NCI-H82 treated with DMSO at 0.1 percent for 48 hours (cell line): ENCODE measurements around the gene F11.
"Not testable (repeated sequence)": the region's sequence is repeated elsewhere in the genome, so short reads cannot be mapped to it uniquely, and the experiment has no call there.

Experiments
- DNase-seq: peaks from one replicate; lab custom pipeline; 2025; ENCODE audit not compliant: unreplicated experiment; lab: John Stamatoyannopoulos, UW

Gene F11

DNA sequence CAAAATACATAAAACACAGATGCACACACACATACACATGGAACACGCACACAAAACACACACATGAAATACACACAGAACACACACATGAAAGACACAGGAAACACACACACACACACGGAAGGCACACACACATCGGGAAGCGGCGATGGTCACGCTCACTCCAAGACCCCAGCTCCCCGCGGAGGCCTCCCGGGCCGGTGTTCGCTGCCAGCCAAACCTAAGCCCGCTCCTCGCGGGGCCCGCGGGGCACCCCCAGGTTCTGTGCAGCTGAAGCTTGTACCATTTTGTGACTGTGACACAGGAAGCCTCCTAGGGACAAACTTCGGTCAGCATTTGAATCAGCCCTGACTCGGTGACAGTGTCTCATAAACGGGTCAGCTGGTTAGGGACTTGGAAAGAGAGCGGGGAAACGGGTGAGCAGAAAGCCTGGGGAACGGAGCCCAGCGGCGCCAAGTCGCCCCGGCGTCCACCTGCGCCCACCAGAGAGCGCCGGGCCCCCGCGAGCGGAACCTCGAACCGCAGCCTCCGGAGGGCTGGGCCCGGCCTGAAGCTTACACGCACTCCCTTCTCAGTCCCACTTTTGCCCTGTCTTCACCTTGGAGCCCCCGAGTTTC, 32.1 kb downstream of the F11 start:
- DNase-seq: no peak

DNA sequence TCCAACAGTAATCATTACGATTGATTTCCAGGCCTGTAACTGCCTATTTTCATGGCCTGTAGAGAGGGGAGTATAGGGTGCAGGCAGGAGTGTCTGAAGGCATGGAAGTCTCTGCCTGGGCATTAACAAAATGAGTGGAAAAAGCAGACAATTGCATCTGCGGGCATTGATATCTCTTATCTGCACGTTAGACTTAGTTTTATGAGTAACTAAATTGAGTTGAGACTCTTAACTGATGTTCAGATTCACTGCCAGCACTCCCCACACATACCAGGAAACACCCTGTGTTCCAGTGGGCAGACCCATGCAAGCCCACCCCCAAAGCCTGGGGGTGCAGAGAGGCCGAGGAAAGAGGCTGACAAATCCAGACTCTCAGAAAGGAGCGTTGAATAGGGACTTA, 33.3 kb downstream of the F11 start:
- DNase-seq: no peak

DNA sequence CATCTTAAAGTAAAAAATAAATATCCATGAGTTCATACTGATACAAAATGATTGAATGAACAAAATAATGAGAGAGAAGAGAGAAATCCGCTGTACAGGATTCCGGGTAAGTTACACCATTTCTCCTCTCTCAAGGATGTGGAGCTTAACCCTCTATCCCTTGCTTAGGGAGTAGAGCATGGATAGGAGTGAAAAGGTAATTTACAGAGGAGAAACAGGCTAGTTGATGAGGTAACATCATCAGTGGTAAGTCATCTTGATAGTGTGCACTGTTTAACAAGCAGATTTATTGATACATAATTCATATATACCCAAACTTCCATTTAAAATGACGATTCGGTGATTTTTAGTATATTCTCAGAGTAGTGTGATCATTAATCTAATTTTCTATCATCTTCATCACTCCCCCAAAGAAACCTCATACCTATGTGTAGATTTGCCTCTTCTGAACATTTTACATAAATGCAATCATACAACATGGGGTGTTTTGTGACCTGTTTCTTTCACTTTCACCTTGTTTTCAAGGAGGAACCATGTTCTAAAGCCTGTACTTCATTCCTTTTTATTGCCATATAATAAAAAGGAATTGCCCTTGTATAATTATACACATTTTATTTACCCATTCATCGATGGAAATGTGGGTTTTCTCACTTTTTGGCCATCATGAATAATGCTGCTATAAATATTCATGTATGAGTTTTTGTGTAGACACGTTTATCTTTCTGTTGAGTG, 34.8 kb downstream of the F11 start:
- DNase-seq: no peak

DNA sequence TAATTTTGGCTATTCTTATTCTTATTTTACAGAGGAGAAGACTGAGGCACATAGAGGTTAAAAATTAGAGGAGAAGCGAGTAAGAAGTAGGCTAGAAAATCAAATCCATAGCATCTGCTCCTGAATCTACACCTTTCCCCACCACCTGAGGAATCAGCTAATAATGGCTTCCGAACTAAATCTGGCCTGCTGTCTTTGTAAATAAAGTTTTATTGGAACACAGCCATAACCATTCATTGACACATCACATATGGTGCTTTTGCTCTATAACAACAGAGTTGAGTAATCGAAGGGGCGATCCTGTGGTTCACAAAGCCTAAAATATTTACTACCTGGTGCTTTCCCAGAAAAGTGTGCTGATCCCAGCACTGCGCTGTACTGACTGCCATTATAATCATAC, 38.2 kb downstream of the F11 start:
- no peak for DNase-seq

DNA sequence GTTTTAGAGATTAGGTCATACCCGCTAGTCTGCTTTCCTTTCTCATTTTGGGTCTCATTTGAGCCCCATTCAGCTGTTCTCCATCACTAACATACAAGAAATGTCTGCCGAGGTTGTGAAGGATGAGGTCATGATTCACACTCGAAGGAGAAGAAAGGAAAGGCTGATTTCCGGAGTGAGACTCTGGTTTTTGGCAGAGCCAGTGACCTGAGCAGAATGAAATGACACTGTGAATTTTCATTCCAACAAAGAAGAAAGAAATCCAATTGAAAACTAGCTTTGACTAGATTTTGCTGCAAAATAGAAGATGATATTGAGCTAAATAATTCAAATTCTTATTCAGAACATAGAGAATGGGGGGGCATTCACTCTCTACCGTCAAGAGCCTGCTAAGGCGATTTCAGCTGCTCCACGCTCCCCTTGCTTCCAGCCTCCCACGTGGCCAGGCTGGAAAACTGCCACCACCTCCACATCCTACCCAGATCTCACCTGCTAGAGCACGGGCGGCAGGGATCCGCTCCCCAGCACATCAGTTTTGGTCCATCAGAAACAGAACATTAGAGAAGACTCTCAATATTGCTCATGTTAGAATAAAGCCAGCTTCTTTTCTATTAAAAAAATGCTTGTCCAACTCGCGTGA, 39.0 kb downstream of the F11 start:
- DNase-seq: no peak

DNA sequence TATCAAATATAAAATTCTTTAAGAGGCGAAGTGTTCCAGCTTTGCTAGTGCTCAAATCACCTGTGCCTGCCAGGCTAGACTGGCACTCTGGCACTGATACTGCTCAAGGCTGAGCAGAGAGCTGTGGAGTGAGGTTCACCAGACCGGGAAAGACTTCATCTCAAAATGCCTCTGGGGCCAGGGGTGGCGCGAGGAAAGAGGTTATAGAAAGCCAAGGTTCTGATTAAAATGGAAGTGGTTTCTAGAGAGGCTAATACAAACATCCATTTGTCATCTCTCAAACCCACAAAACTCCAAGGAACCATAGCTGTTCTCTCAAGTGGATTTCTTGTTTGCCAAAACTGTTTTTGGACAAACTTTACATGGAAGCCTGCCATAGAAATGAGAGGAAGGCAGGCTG, 41.5 kb downstream of the F11 start:
- no peak for DNase-seq

DNA sequence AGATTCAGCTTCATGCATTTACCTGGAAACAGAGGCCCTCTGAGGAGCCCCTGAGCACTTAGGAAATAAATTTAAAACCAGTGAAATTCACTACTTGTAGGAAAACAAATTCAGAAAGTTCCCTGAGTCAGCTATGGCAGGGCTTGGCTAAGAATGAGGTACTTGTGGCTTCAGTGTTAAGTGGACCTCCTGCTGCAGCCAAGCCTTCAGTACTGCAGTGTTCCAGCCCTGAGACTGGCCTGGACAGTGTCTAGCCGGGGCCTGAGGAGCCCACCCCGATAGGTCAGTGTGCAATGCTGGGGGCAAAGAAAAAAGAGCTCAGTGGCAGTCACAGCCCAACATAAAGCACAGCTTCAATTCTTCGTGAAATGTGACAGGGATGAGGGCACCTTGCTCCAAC, 41.9 kb downstream of the F11 start:
- DNase-seq: no peak

DNA sequence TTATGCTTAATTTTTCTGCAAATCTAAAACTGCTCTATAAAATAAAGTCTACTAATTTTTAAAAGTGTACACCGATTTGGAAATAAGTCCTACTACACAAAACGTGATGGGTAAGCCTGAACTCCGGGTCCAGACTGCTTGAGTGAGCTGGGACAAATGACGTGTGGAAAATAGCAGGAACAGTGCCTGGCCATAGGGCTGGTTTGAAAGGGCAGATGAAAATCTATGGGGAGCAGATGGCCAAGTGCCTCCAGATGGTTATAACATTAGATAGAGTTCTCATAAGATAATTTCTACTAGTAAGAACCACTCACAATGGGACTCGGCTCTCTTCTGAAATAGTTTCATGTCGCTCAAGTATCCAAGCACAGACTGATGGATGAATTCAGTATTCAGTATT, 52.5 kb downstream of the F11 start:
- DNase-seq: no peak

DNA sequence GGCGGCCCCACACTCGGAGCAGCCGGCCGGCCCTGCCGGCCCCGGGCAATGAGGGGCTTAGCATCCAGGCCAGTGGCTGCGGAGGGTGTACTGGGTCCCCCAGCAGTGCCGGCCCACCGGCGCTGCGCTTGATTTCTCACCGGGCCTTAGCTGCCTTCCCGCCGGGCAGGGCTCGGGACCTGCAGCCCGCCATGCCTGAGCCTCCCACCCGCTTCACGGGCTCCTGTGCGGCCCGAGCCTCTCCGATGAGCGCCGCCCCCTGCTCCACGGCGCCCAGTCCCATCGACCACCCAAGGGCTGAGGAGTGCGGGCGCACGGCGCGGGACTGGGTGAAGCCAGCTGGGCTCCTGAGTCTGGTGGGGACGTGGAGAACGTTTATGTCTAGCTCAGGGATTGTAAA, 58.7 kb downstream of the F11 start:
- not testable (repeated sequence) for DNase-seq

DNA sequence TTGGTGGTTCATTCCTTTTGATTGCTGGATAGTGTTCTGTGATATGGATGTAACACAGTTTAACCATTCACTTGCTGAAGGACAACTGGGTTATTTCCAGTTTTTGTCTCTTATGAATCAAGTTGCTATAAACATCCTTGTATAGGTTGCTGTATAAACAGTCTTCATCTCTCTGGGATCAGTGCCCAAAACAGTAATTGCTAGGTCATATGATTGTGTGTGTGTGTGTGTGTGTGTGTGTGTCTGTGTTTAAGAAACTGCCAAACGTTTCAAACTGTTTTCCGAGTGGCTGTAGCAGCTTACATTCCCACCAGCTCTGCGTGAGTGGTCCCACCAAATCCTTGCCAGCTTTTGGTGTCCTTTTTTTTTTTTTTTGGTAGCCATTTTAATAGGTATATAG, 60.4 kb downstream of the F11 start:
- no peak for DNase-seq

DNA sequence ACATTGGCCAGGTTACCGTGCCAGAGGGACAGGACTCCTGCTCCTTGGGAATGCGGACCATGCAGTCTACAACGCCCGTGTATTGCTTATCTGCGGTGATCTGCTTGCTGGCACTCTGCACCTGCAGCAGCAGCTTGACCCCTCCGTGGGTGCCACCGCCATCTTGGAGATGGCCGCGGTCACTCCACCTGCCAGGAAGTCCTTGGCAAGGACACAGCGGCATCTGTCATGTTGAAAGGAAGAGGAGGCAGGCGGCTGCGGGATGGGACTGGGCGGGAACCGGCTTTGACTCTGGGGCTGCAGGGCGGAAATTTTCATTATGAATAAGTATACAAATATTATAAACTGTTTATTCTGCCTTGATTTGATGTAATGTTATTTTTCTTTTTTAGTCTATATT, 63.4 kb downstream of the F11 start:
- DNase-seq: no peak

DNA sequence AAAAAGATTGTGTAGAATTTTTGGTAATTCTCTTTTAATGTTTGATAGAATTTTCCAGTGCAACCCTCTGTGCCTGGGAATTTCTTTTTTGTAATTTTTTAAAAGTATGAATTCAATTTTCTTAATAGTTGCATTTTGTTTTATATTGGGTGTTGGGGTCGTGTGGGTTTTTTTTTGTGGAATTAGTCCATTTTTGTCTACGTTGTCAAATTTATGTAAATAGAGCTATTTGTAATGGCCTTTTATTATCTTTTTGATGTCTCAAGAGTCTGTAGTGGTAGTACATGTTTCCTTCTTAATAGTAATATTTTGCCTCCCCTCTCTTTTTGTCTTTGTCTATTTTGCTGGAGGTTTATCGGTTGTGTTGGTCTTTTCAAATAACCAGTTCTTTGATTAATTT, 64.4 kb downstream of the F11 start:
- DNase-seq: no peak

DNA sequence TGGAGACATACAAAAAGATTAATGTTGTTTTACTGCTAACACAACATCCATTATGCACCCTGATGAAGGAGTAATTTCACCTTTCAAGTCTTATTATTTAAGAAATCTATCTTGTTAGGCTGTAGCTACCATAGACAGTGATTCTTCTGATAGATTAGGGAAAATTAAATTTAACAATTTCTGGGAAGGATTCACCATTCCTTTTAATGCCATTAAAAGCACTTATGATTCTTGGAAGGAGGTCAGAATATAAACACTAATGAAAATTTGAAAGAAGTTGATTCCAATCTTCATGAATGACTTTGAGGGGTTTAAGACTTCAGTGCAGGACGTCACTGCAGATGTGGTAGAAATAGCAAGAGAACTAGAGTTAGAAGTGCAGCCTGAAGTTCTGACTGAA, 69.8 kb downstream of the F11 start:
- no peak for DNase-seq
